GM18499 (cell line): ENCODE data around the gene CCDC85A.

Source experiments
- ATAC-seq: cut with Tn5 transposase; IDR thresholded peaks from one replicate; pipeline ENCODE4 v1.9.1; 2021; ENCODE audit warnings: moderate number of reproducible peaks; ENCODE audit not compliant: insufficient read depth, unreplicated experiment

Gene CCDC85A

GRCh38 chr2:56192664-56193305 is 9.0 kb downstream of the CCDC85A start:
- no peak for ATAC-seq

- no peak for ATAC-seq
These were observed 11.8 kb downstream of the CCDC85A start for GRCh38 chr2:56195563-56195962.

- ATAC-seq: no peak
These were observed 14.0 kb downstream of the CCDC85A start for GRCh38 chr2:56197816-56198215.

GRCh38 chr2:56198936-56199335 is 15.1 kb downstream of the CCDC85A start:
- ATAC-seq: no peak

- no peak for ATAC-seq
These were observed 15.7 kb downstream of the CCDC85A start for GRCh38 chr2:56199492-56199891.

- ATAC-seq: no peak
These were observed 18.8 kb downstream of the CCDC85A start for GRCh38 chr2:56202381-56203121.

- ATAC-seq: no peak
These were observed 20.8 kb downstream of the CCDC85A start for GRCh38 chr2:56204556-56204955.

- no peak for ATAC-seq
These were observed 22.5 kb downstream of the CCDC85A start for GRCh38 chr2:56206250-56206649.

- no peak for ATAC-seq
These were observed 24.0 kb downstream of the CCDC85A start for GRCh38 chr2:56207760-56208159.

GRCh38 chr2:56208380-56208779 is 24.6 kb downstream of the CCDC85A start:
- no peak for ATAC-seq

GRCh38 chr2:56209701-56210100 is 25.9 kb downstream of the CCDC85A start:
- ATAC-seq: no peak

- no peak for ATAC-seq
These were observed 26.5 kb downstream of the CCDC85A start for GRCh38 chr2:56210291-56210690.

- no peak for ATAC-seq
These were observed 27.3 kb downstream of the CCDC85A start for GRCh38 chr2:56211048-56211447.

- ATAC-seq: no peak
These were observed 32.1 kb downstream of the CCDC85A start for GRCh38 chr2:56215911-56216310.

- no peak for ATAC-seq
These were observed 33.3 kb downstream of the CCDC85A start for GRCh38 chr2:56217106-56217505.

GRCh38 chr2:56222481-56222880 is 38.7 kb downstream of the CCDC85A start:
- ATAC-seq: no peak

- ATAC-seq: no peak
These were observed 40.5 kb downstream of the CCDC85A start for GRCh38 chr2:56224316-56224715.

- no peak for ATAC-seq
These were observed 44.0 kb downstream of the CCDC85A start for GRCh38 chr2:56227811-56228210.

GRCh38 chr2:56229397-56230060 is 45.7 kb downstream of the CCDC85A start:
- ATAC-seq: no peak

GRCh38 chr2:56230156-56230555 is 46.4 kb downstream of the CCDC85A start:
- ATAC-seq: no peak

GRCh38 chr2:56231361-56231760 is 47.6 kb downstream of the CCDC85A start:
- ATAC-seq: no peak
